Measurements from ENCODE around the gene CFAP100. TPM values are rescaled to one million over a fixed set of nuclear protein-coding genes. Genes with fewer than 3 reads are reported as not detected.
A peak's percentile ranks its signal among the peaks of the same experiment; 100 is the strongest.

Gene CFAP100
- total RNA-seq, 5 donors from 2014 or later (not counting 1 experiment from before 2014, with no cell fraction given) = not detected

DNA sequence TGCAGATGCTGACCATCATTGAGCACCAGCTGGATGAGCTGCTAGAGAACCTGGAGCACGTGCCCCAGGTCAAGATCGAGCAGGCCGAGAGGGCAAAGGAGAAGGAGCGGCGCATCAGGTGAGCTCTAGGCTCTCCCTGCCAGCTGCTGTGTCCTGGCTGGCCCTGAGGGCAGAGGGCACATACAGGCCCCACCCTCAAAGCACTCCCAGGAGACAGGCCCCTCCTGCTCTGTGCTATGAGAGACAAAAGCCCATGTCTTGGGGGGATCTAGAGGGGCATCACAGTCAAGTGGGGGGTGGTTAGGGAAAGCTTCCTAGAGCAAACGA lies 39.5 kb downstream of the CFAP100 start:
- H3K27me3 Mint-ChIP-seq = no peaks in the 10 kb centered on the region
- H3K4me3 Mint-ChIP-seq = no peak overlapping the region
- Histone ChIP-seq H3K36me3 (ENCODE audit: control insufficient read depth in 2 of 2, extremely low read depth in 1 of 2, insufficient read depth in 1 of 2, low read length in 1 of 2) (peaks cover 12 to 39% of the 10 kb centered on the region in 2 donors), H3K9me3 (no peaks in the 10 kb centered on the region), H3K4me3 (ENCODE audit: control insufficient read depth in 1 of 2, extremely low read depth in 1 of 2, low read length in 1 of 2) (no peak overlapping the region), H3K4me1 (ENCODE audit: control insufficient read depth in 1 of 2, extremely low read depth in 1 of 2, insufficient read depth in 2 of 2, low read length in 2 of 2) (no peaks in the 10 kb centered on the region), H3K27ac (ENCODE audit: low read length) (no peak overlapping the region), H3K27me3 (replicated peaks in 1 of 2; ENCODE audit: control insufficient read depth in 2 of 2, extremely low read depth in 1 of 2, insufficient read depth in 2 of 2, low read length in 1 of 2) (no peaks in the 10 kb centered on the region)
- ATAC-seq (replicated peaks in 1 of 4) (no peak), DNase-seq (no peak)
- no peaks in the 10 kb centered on the region for H3K9me3 Mint-ChIP-seq
- POLR2A ChIA-PET = no interaction called here
- H3K27ac Mint-ChIP-seq = no peak overlapping the region
- H3K36me3 Mint-ChIP-seq = peaks cover 49% of the 10 kb centered on the region
- 100% methylated on average over 4 of the region's 6 CpGs for WGBS (ENCODE audit: insufficient coverage)
- CTCF ChIA-PET = no interaction called here
- H3K4me1 Mint-ChIP-seq = no peaks in the 10 kb centered on the region

GRCh38 chr3:126434931-126435411 lies 40.3 kb downstream of the CFAP100 start:
- Histone ChIP-seq H3K36me3 (ENCODE audit: control insufficient read depth in 2 of 2, extremely low read depth in 1 of 2, insufficient read depth in 1 of 2, low read length in 1 of 2) (peaks cover 15 to 46% of the 10 kb centered on the region in 2 donors), H3K9me3 (no peaks in the 10 kb centered on the region), H3K27ac (ENCODE audit: low read length) (no peak overlapping the region), H3K4me1 (ENCODE audit: control insufficient read depth in 1 of 2, extremely low read depth in 1 of 2, insufficient read depth in 2 of 2, low read length in 2 of 2) (no peaks in the 10 kb centered on the region), H3K4me3 (ENCODE audit: control insufficient read depth in 1 of 2, extremely low read depth in 1 of 2, low read length in 1 of 2) (no peak overlapping the region), H3K27me3 (replicated peaks in 1 of 2; ENCODE audit: control insufficient read depth in 2 of 2, extremely low read depth in 1 of 2, insufficient read depth in 2 of 2, low read length in 1 of 2) (no peaks in the 10 kb centered on the region)
- ATAC-seq (replicated peaks in 1 of 4) = peak in 1 of 4 experiments; percentile 27
- H3K4me1 Mint-ChIP-seq = no peaks in the 10 kb centered on the region
- CTCF ChIA-PET = no interaction called here
- DNase-seq = peak in 1 of 35 experiments; percentile 4
- no peak overlapping the region for H3K27ac Mint-ChIP-seq
- 75% methylated on average over 1 of the region's 8 CpGs for WGBS (ENCODE audit: insufficient coverage)
- no peaks in the 10 kb centered on the region for H3K27me3 Mint-ChIP-seq
- no peak overlapping the region for H3K4me3 Mint-ChIP-seq
- H3K9me3 Mint-ChIP-seq = no peaks in the 10 kb centered on the region
- POLR2A ChIA-PET = no interaction called here
- peaks cover 51% of the 10 kb centered on the region for H3K36me3 Mint-ChIP-seq

DNA sequence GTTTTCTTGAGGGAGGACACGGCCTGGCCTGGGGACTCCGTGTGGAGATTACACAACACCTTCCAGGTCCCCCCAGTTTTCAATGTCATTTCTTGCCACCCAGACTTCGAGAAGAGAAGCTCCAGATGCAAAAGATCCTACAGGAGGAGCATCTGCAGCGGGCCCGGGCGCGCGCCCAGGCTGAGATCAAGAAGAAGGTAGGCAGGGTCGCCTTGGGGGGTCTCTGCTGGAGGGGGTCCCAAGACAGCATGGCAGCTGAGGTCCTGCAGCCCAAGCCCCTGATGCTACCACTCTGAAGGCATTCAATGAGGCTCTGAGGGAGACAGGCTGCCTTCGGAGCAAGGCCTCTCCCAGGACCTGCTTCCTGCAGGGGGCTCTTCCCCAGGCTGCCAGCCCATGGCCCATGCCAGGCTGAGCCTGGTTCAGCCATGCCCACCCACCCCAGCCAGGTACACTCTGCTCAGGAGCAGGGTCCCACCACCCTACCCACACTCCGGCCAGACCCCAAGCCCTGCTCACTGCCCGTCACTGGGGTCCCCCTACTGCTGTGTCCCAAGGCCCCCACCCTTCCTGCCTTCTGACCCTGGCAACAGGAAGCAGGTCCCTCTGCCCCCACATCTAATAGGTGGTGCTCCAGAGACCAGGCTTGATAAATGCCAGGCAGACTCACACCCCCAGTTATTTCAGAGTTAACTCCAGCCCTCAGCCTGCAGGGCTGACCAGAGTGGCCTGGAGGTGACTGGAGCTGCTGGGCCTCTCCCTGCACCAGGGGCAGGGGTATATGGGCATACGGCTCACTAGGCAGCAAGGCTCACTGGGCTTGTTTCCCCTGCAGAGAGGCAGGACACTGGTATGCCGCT lies 41.0 kb downstream of the CFAP100 start:
- ATAC-seq (replicated peaks in 1 of 4) = no peak
- Histone ChIP-seq H3K4me3 (ENCODE audit: control insufficient read depth in 1 of 2, extremely low read depth in 1 of 2, low read length in 1 of 2) (no peak overlapping the region), H3K27ac (ENCODE audit: low read length) (no peak overlapping the region), H3K27me3 (replicated peaks in 1 of 2; ENCODE audit: control insufficient read depth in 2 of 2, extremely low read depth in 1 of 2, insufficient read depth in 2 of 2, low read length in 1 of 2) (no peaks in the 10 kb centered on the region), H3K36me3 (ENCODE audit: control insufficient read depth in 2 of 2, extremely low read depth in 1 of 2, insufficient read depth in 1 of 2, low read length in 1 of 2) (peaks cover 15 to 52% of the 10 kb centered on the region in 2 donors), H3K9me3 (no peaks in the 10 kb centered on the region), H3K4me1 (ENCODE audit: control insufficient read depth in 1 of 2, extremely low read depth in 1 of 2, insufficient read depth in 2 of 2, low read length in 2 of 2) (no peaks in the 10 kb centered on the region)
- H3K27me3 Mint-ChIP-seq = no peaks in the 10 kb centered on the region
- H3K4me1 Mint-ChIP-seq = no peaks in the 10 kb centered on the region
- CTCF ChIA-PET = no interaction called here
- WGBS (ENCODE audit: insufficient coverage) = 94% methylated on average over 11 of the region's 14 CpGs
- no peak overlapping the region for H3K4me3 Mint-ChIP-seq
- peak in 1 of 35 experiments; percentile 4 for DNase-seq
- no peak overlapping the region for H3K27ac Mint-ChIP-seq
- POLR2A ChIA-PET = no interaction called here
- no peaks in the 10 kb centered on the region for H3K9me3 Mint-ChIP-seq
- peaks cover 51% of the 10 kb centered on the region for H3K36me3 Mint-ChIP-seq

GRCh38 chr3:126436826-126437717 lies 42.4 kb downstream of the CFAP100 start:
- ChIA-PET CTCF (no interaction called here), POLR2A (no interaction called here)
- Mint-ChIP-seq H3K27me3 (no peaks in the 10 kb centered on the region), H3K27ac (no peak overlapping the region), H3K9me3 (no peaks in the 10 kb centered on the region), H3K4me1 (no peaks in the 10 kb centered on the region), H3K4me3 (no peak overlapping the region), H3K36me3 (peaks cover 59% of the 10 kb centered on the region)
- no peak for DNase-seq
- 88% methylated on average over 5 of the region's 18 CpGs for WGBS (ENCODE audit: insufficient coverage)
- Histone ChIP-seq H3K27me3 (replicated peaks in 1 of 2; ENCODE audit: control insufficient read depth in 2 of 2, extremely low read depth in 1 of 2, insufficient read depth in 2 of 2, low read length in 1 of 2) (no peaks in the 10 kb centered on the region), H3K4me3 (ENCODE audit: control insufficient read depth in 1 of 2, extremely low read depth in 1 of 2, low read length in 1 of 2) (no peak overlapping the region), H3K27ac (ENCODE audit: low read length) (no peak overlapping the region), H3K9me3 (no peaks in the 10 kb centered on the region), H3K4me1 (ENCODE audit: control insufficient read depth in 1 of 2, extremely low read depth in 1 of 2, insufficient read depth in 2 of 2, low read length in 2 of 2) (no peaks in the 10 kb centered on the region), H3K36me3 (ENCODE audit: control insufficient read depth in 2 of 2, extremely low read depth in 1 of 2, insufficient read depth in 1 of 2, low read length in 1 of 2) (peaks cover 15 to 60% of the 10 kb centered on the region in 2 donors)
- no peak for ATAC-seq (replicated peaks in 1 of 4)

DNA sequence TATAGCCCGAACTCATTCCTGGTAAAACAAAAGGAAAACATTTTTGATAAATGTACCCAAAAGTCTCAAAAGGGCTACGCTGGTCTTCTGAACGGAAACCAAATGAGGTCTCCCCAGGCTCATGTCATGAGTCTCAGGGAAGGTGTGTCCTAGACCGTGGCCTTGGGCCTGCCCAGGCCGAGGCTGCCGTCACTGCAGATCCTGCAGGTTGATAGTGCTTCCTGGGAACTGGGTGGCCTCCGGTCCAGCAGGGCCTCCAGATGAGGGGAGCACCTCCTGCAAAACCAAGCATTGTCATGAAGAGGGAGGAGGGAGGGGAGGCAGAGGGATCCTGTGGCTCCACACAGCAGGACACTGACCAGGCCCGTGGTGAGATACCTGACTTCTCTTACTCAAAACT lies 43.5 kb downstream of the CFAP100 start:
- no peaks in the 10 kb centered on the region for H3K9me3 ChIP-seq
- no peak overlapping the region for H3K4me3 ChIP-seq (ENCODE audit: control insufficient read depth in 1 of 2, extremely low read depth in 1 of 2, low read length in 1 of 2)
- Mint-ChIP-seq H3K27ac (no peak overlapping the region), H3K4me3 (no peak overlapping the region), H3K9me3 (no peaks in the 10 kb centered on the region), H3K36me3 (peaks cover 53% of the 10 kb centered on the region), H3K4me1 (no peaks in the 10 kb centered on the region), H3K27me3 (no peaks in the 10 kb centered on the region)
- no peaks in the 10 kb centered on the region for H3K4me1 ChIP-seq (ENCODE audit: control insufficient read depth in 1 of 2, extremely low read depth in 1 of 2, insufficient read depth in 2 of 2, low read length in 2 of 2)
- peaks cover 18 to 62% of the 10 kb centered on the region in 2 donors for H3K36me3 ChIP-seq (ENCODE audit: control insufficient read depth in 2 of 2, extremely low read depth in 1 of 2, insufficient read depth in 1 of 2, low read length in 1 of 2)
- ChIA-PET POLR2A (no interaction called here), CTCF (no interaction called here)
- H3K27ac ChIP-seq (ENCODE audit: low read length) = no peak overlapping the region
- ATAC-seq (replicated peaks in 1 of 4) = no peak
- no peaks in the 10 kb centered on the region for H3K27me3 ChIP-seq (replicated peaks in 1 of 2; ENCODE audit: control insufficient read depth in 2 of 2, extremely low read depth in 1 of 2, insufficient read depth in 2 of 2, low read length in 1 of 2)
- WGBS (ENCODE audit: insufficient coverage) = 96% methylated on average over 6 of the region's 8 CpGs
- no peak for DNase-seq

GRCh38 chr3:126438746-126439145 lies 44.0 kb downstream of the CFAP100 start:
- H3K4me3 ChIP-seq (ENCODE audit: control insufficient read depth in 1 of 2, extremely low read depth in 1 of 2, low read length in 1 of 2) = no peak overlapping the region
- H3K4me1 ChIP-seq (ENCODE audit: control insufficient read depth in 1 of 2, extremely low read depth in 1 of 2, insufficient read depth in 2 of 2, low read length in 2 of 2) = no peaks in the 10 kb centered on the region
- peaks cover 52% of the 10 kb centered on the region for H3K36me3 Mint-ChIP-seq
- DNase-seq (peak in 1 of 35 experiments; percentile 3), ATAC-seq (replicated peaks in 1 of 4) (no peak)
- H3K9me3 Mint-ChIP-seq = no peaks in the 10 kb centered on the region
- POLR2A ChIA-PET = no interaction called here
- peaks cover 15 to 62% of the 10 kb centered on the region in 2 donors for H3K36me3 ChIP-seq (ENCODE audit: control insufficient read depth in 2 of 2, extremely low read depth in 1 of 2, insufficient read depth in 1 of 2, low read length in 1 of 2)
- CTCF ChIA-PET = interaction anchor here in 1 of 2 donors (0.7 kb wide), 1 partner anchor 574 kb away, joined by 3 read pairs; no protein-coding TSS in a partner anchor
- WGBS (ENCODE audit: insufficient coverage) = 100% methylated on average over 8 of the region's 10 CpGs
- H3K9me3 ChIP-seq = no peaks in the 10 kb centered on the region
- H3K4me1 Mint-ChIP-seq = no peaks in the 10 kb centered on the region
- H3K27ac Mint-ChIP-seq = no peak overlapping the region
- no peaks in the 10 kb centered on the region for H3K27me3 ChIP-seq (replicated peaks in 1 of 2; ENCODE audit: control insufficient read depth in 2 of 2, extremely low read depth in 1 of 2, insufficient read depth in 2 of 2, low read length in 1 of 2)
- no peaks in the 10 kb centered on the region for H3K27me3 Mint-ChIP-seq
- no peak overlapping the region for H3K4me3 Mint-ChIP-seq
- no peak overlapping the region for H3K27ac ChIP-seq (ENCODE audit: low read length)
